SK-N-SH (cell line): ENCODE data around the gene GJB2. TPM values are rescaled to one million over a fixed set of nuclear protein-coding genes. Genes with fewer than 3 reads are reported as not detected.

ENCODE experiments used
- CTCF ChIA-PET: fragments of 300-600, 350-600 bp; formaldehyde crosslinking; extraction: SDS; loops from one replicate; lab custom pipeline; 2021; lab: Yijun Ruan, JAX
- POLR2A ChIA-PET: fragments of 350-600 bp; sonication (Branson Sonifier 250); formaldehyde crosslinking; extraction: SDS; loops from one replicate; lab custom pipeline; 2020; ENCODE audit warnings: antibody characterized with exemption, inconsistent platforms; lab: Yijun Ruan, JAX
- DNase-seq: peaks from one replicate; pipeline ENCODE4 v3.0.0; 2012
- H2AFZ ChIP-seq: fragments of 200-600 bp; sonication (generic); 2 replicates; pipeline ENCODE4 v1.8.1; 2016; ENCODE audit warnings: antibody characterized with exemption, mild to moderate bottlenecking, low read depth
- H3F3A ChIP-seq: fragments of 200-600 bp; sonication (generic); replicated peaks from 2 replicates; pipeline ENCODE3; 2016; ENCODE audit warnings: antibody characterized with exemption, mild to moderate bottlenecking; ENCODE audit not compliant: insufficient read depth
- H3K27ac ChIP-seq, 2 experiments: fragments of 200-500 bp in 1 of 2; fragments of 200-600 bp in 1 of 2; sonication (Bioruptor generic) in 1 of 2; sonication (generic), shearing (Covaris generic) in 1 of 2; 2 replicates each; pipeline versions ENCODE4 v1.5.1 to v1.6.1; 2014 to 2016; ENCODE audit warnings: low read depth in 2 of 2, inconsistent platforms in 1 of 2, low read length in 1 of 2, mild to moderate bottlenecking in 1 of 2, mixed read lengths in 1 of 2
- H3K27me3 ChIP-seq: fragments of 200-600 bp; sonication (generic), shearing (Covaris generic); 2 replicates; pipeline ENCODE4 v1.6.1; 2016; ENCODE audit warnings: mixed run types; ENCODE audit not compliant: insufficient read depth
- H3K36me3 ChIP-seq, 2 experiments: fragments of 200-500 bp in 1 of 2; fragments of 200-600 bp in 1 of 2; sonication (Bioruptor generic) in 1 of 2; sonication (generic) in 1 of 2; replicated peaks in 1 of 2; 2 replicates each; pipeline versions ENCODE3 to v1.5.1; 2014 to 2016; ENCODE audit warnings: low read length in 1 of 2, mild to moderate bottlenecking in 1 of 2; ENCODE audit not compliant: insufficient read depth in 2 of 2, control insufficient read depth in 1 of 2
- H3K4me1 ChIP-seq, 2 experiments: fragments of 200-500 bp in 1 of 2; fragments of 200-600 bp in 1 of 2; sonication (Bioruptor generic) in 1 of 2; sonication (generic), shearing (Covaris generic) in 1 of 2; 2 replicates each; pipeline versions ENCODE4 v1.5.1 to v1.6.1; 2014 to 2016; ENCODE audit warnings: low read depth in 1 of 2, low read length in 1 of 2, mixed run types in 1 of 2; ENCODE audit not compliant: insufficient read depth in 2 of 2, control insufficient read depth in 1 of 2
- H3K4me2 ChIP-seq: fragments of 200-600 bp; sonication (generic), shearing (Covaris generic); 2 replicates; pipeline ENCODE4 v1.6.1; 2017; ENCODE audit warnings: mixed run types
- H3K4me3 ChIP-seq, 2 experiments: fragments of 200-500 bp in 1 of 2; fragments of 200-600 bp in 1 of 2; sonication (Bioruptor generic) in 1 of 2; sonication (generic), shearing (Covaris generic) in 1 of 2; 2 replicates each; pipeline versions ENCODE4 v1.5.1 to v1.8.1; 2014 to 2016; ENCODE audit warnings: low read depth in 2 of 2, inconsistent platforms in 1 of 2, low read length in 1 of 2, mild to moderate bottlenecking in 1 of 2, mixed read lengths in 1 of 2, moderate library complexity in 1 of 2
- H3K79me2 ChIP-seq: fragments of 200-600 bp; sonication (generic); 2 replicates; pipeline ENCODE4 v1.8.1; 2017; ENCODE audit warnings: mild to moderate bottlenecking; ENCODE audit not compliant: insufficient read depth
- H3K9ac ChIP-seq: fragments of 200-600 bp; sonication (generic); 2 replicates; pipeline ENCODE4 v1.6.1; 2017; ENCODE audit warnings: mixed run types
- H3K9me2 ChIP-seq: fragments of 200-600 bp; sonication (generic); 2 replicates; pipeline ENCODE4 v1.6.1; 2017; ENCODE audit warnings: mixed run types
- H3K9me3 ChIP-seq: fragments of 200-600 bp; sonication (generic); 2 replicates; pipeline ENCODE4 v1.6.1; 2017; ENCODE audit warnings: mixed run types, mild to moderate bottlenecking, moderate library complexity
- H4K20me1 ChIP-seq: fragments of 200-600 bp; sonication (generic); 2 replicates; pipeline ENCODE4 v1.6.1; 2017; ENCODE audit warnings: mild to moderate bottlenecking, mixed run types; ENCODE audit not compliant: insufficient read depth
- ELF1 ChIP-seq: IDR thresholded peaks from 2 replicates; pipeline ENCODE4 v1.4.0; 2012
- EZH2phosphoT487 ChIP-seq: fragments of 200-600 bp; sonication (generic); IDR thresholded peaks from 2 replicates; pipeline ENCODE4 v1.6.1; 2017; ENCODE audit warnings: low read depth, mixed run types, mild to moderate bottlenecking, antibody characterized with exemption, moderate library complexity, borderline replicate concordance
- FOXJ3 ChIP-seq: sonication (generic); formaldehyde crosslinking; IDR thresholded peaks from 2 replicates; pipeline ENCODE4 v1.5.1; 2020; ENCODE audit warnings: mild to moderate bottlenecking, missing genetic modification reagents
- FOXM1 ChIP-seq: IDR thresholded peaks from 2 replicates; pipeline ENCODE4 v1.4.0; 2012; ENCODE audit warnings: low read depth, mild to moderate bottlenecking
- GATA2 ChIP-seq: sonication (generic); formaldehyde crosslinking; IDR thresholded peaks from 2 replicates; pipeline ENCODE4 v1.5.0; 2020; ENCODE audit warnings: mild to moderate bottlenecking, missing genetic modification reagents
- NFIC ChIP-seq: IDR thresholded peaks from 2 replicates; pipeline ENCODE4 v1.4.0; 2012; ENCODE audit warnings: borderline replicate concordance
- POLR2AphosphoS5 ChIP-seq: IDR thresholded peaks from 2 replicates; pipeline ENCODE4 v1.6.1; 2012; ENCODE audit warnings: low read depth, low read length
- RAD21 ChIP-seq: IDR thresholded peaks from 2 replicates; pipeline ENCODE4 v1.6.1; 2012; ENCODE audit warnings: mild to moderate bottlenecking, low read length
- RFX5 ChIP-seq: IDR thresholded peaks from 2 replicates; pipeline ENCODE4 v1.6.1; 2012; ENCODE audit warnings: mild to moderate bottlenecking, improper control_type of control experiment, low read length
- SIN3A ChIP-seq: IDR thresholded peaks from 2 replicates; pipeline ENCODE4 v1.6.1; 2012; ENCODE audit warnings: low read depth, mild to moderate bottlenecking, low read length, moderate library complexity, borderline replicate concordance
- TCF12 ChIP-seq: IDR thresholded peaks from 2 replicates; pipeline ENCODE4 v1.4.0; 2012
- TEAD4 ChIP-seq: IDR thresholded peaks from 2 replicates; pipeline ENCODE4 v1.4.0; 2012; ENCODE audit warnings: mild to moderate bottlenecking, borderline replicate concordance; ENCODE audit not compliant: insufficient read depth
- YY1 ChIP-seq: IDR thresholded peaks from 2 replicates; pipeline ENCODE4 v1.4.0; 2012; ENCODE audit warnings: low read depth, mild to moderate bottlenecking
- WGBS: methylation state at CpG from one replicate; pipeline ENCODE4 v1.1.6; 2017; ENCODE audit warnings: low lambda C conversion rate; 5-methylcytosine and 5-hydroxymethylcytosine counted together
- polyA plus RNA-seq, 3 experiments: library from polyadenylated mRNA; depleted of rRNA; stranded (reverse); fragments of >200 nt; gene quantifications; 2 replicates each; pipeline ENCODE4 v1.2.3, GENCODE V29; 2012
- TF ChIP-seq, protein P1 (sequence below): IDR thresholded peaks from 2 replicates; pipeline ENCODE4 v1.4.0; 2012; ENCODE audit warnings: low read depth, borderline replicate concordance
- TF ChIP-seq, protein P2 (sequence below): fragments of 150-350 bp; IDR thresholded peaks from 2 replicates; pipeline ENCODE4 v1.6.1; 2017; ENCODE audit warnings: antibody characterized with exemption, low read length, low read depth, borderline replicate concordance
- TF ChIP-seq, protein P3 (sequence below): IDR thresholded peaks from 2 replicates; pipeline ENCODE4 v1.6.1; 2012; ENCODE audit warnings: mild to moderate bottlenecking, low read depth, low read length, moderate library complexity
- TF ChIP-seq, protein P4 (sequence below): IDR thresholded peaks from 2 replicates; pipeline ENCODE4; 2012

The GJB2 gene
- polyA plus RNA-seq, 1 of the 3 experiments (the other 2 are of a cell fraction): not detected

DNA sequence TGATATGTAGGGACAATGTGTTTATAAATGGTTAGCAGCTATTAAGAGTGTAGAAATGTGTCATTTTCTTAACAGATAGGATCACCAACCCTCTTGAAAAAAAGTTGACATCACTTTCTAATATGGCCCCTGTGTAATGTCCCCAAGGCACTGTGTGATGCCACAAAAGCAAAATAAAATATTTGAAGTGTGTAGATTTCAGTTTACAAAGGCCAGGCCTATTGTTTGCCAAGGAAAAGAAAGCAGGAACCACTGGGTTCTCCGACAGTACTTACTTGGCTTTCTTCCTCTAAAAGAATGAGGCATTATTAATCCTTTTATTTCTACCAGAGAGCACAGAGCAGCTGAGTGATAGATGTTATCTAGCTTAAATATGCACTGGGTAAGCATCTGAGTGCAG is 21.4 kb downstream of the GJB2 start:
- DNase-seq: no peak
- 10% methylated on average over 1 of the region's 1 CpG for WGBS
- peaks cover 4% of the 10 kb centered on the region for H3F3A ChIP-seq
- H4K20me1 ChIP-seq: no peaks in the 10 kb centered on the region
- H3K4me2 ChIP-seq: no peak overlapping the region
- H3K4me3 ChIP-seq: no peak overlapping the region
- peaks cover 96% of the 10 kb centered on the region for H3K27me3 ChIP-seq
- no peaks in the 10 kb centered on the region for H3K9me2 ChIP-seq
- no peaks in the 10 kb centered on the region for H3K79me2 ChIP-seq
- no peak overlapping the region for H2AFZ ChIP-seq
- POLR2A ChIA-PET: no interaction called here
- H3K27ac ChIP-seq: no peak overlapping the region
- no peak overlapping the region for H3K9ac ChIP-seq
- TF ChIP-seq TCF12 (no peak), YY1 (no peak), TEAD4 (no peak), RAD21 (no peak), NFIC (no peak), POLR2AphosphoS5 (no peak)
- H3K4me1 ChIP-seq: peaks cover 0 to 10% of the 10 kb centered on the region in 2 experiments; a peak in 2 of 4 replicates
- no peaks in the 10 kb centered on the region for H3K36me3 ChIP-seq
- CTCF ChIA-PET: interaction anchor here (0.6 to 3.2 kb wide), 3 partner anchors 11 to 754 kb away, joined by 3 to 11 read pairs (median 6); no protein-coding TSS in a partner anchor
- H3K9me3 ChIP-seq: no peaks in the 10 kb centered on the region

DNA sequence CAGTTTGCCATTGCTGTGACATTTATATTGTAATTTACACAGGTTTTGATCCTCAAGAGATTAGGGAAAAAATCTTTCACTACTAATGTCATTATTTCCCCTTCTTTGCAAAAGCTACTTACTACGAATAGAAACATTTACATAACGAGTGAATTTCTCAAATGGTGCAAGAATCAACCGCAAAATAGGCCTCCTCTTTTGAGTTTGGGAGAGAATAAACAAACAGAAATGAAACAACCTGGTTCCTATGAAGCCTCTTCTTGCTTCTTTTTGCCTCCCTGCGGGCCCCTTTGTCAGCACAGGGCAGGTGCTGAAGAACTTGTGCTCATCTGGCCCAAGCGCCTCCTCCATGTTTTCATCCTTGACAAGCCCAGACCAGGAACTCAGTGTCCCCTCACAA is 21.8 kb downstream of the GJB2 start:
- H4K20me1 ChIP-seq: no peaks in the 10 kb centered on the region
- H3K79me2 ChIP-seq: no peaks in the 10 kb centered on the region
- H3K4me1 ChIP-seq: peaks cover 0 to 10% of the 10 kb centered on the region in 2 experiments; a peak in 2 of 4 replicates
- no peak overlapping the region for H3K4me3 ChIP-seq
- no peak overlapping the region for H2AFZ ChIP-seq
- H3K9me2 ChIP-seq: no peaks in the 10 kb centered on the region
- POLR2A ChIA-PET: no interaction called here
- no peak overlapping the region for H3K27ac ChIP-seq
- 24% methylated on average over 5 of the region's 5 CpGs for WGBS
- TF ChIP-seq FOXM1: no peak
- no peak for TF ChIP-seq EZH2phosphoT487
- TF ChIP-seq, protein P1, sequence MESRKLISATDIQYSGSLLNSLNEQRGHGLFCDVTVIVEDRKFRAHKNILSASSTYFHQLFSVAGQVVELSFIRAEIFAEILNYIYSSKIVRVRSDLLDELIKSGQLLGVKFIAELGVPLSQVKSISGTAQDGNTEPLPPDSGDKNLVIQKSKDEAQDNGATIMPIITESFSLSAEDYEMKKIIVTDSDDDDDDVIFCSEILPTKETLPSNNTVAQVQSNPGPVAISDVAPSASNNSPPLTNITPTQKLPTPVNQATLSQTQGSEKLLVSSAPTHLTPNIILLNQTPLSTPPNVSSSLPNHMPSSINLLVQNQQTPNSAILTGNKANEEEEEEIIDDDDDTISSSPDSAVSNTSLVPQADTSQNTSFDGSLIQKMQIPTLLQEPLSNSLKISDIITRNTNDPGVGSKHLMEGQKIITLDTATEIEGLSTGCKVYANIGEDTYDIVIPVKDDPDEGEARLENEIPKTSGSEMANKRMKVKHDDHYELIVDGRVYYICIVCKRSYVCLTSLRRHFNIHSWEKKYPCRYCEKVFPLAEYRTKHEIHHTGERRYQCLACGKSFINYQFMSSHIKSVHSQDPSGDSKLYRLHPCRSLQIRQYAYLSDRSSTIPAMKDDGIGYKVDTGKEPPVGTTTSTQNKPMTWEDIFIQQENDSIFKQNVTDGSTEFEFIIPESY: no peak
- TF ChIP-seq FOXJ3 (CRISPR knock-in tag): no peak
- TF ChIP-seq POLR2AphosphoS5: no peak
- TF ChIP-seq ELF1: no peak
- no peak for TF ChIP-seq GATA2 (CRISPR knock-in tag)
- no peak for TF ChIP-seq RAD21
- TF ChIP-seq RFX5: no peak
- TF ChIP-seq, protein P2, sequence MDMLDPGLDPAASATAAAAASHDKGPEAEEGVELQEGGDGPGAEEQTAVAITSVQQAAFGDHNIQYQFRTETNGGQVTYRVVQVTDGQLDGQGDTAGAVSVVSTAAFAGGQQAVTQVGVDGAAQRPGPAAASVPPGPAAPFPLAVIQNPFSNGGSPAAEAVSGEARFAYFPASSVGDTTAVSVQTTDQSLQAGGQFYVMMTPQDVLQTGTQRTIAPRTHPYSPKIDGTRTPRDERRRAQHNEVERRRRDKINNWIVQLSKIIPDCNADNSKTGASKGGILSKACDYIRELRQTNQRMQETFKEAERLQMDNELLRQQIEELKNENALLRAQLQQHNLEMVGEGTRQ: no peak
- TF ChIP-seq, protein P3, sequence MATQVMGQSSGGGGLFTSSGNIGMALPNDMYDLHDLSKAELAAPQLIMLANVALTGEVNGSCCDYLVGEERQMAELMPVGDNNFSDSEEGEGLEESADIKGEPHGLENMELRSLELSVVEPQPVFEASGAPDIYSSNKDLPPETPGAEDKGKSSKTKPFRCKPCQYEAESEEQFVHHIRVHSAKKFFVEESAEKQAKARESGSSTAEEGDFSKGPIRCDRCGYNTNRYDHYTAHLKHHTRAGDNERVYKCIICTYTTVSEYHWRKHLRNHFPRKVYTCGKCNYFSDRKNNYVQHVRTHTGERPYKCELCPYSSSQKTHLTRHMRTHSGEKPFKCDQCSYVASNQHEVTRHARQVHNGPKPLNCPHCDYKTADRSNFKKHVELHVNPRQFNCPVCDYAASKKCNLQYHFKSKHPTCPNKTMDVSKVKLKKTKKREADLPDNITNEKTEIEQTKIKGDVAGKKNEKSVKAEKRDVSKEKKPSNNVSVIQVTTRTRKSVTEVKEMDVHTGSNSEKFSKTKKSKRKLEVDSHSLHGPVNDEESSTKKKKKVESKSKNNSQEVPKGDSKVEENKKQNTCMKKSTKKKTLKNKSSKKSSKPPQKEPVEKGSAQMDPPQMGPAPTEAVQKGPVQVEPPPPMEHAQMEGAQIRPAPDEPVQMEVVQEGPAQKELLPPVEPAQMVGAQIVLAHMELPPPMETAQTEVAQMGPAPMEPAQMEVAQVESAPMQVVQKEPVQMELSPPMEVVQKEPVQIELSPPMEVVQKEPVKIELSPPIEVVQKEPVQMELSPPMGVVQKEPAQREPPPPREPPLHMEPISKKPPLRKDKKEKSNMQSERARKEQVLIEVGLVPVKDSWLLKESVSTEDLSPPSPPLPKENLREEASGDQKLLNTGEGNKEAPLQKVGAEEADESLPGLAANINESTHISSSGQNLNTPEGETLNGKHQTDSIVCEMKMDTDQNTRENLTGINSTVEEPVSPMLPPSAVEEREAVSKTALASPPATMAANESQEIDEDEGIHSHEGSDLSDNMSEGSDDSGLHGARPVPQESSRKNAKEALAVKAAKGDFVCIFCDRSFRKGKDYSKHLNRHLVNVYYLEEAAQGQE: no peak
- TF ChIP-seq SIN3A: no peak
- TF ChIP-seq, protein P4, sequence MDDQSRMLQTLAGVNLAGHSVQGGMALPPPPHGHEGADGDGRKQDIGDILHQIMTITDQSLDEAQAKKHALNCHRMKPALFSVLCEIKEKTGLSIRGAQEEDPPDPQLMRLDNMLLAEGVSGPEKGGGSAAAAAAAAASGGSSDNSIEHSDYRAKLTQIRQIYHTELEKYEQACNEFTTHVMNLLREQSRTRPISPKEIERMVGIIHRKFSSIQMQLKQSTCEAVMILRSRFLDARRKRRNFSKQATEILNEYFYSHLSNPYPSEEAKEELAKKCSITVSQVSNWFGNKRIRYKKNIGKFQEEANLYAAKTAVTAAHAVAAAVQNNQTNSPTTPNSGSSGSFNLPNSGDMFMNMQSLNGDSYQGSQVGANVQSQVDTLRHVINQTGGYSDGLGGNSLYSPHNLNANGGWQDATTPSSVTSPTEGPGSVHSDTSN: no peak
- no peaks in the 10 kb centered on the region for H3K36me3 ChIP-seq
- CTCF ChIA-PET: interaction anchor here (1.7 to 3.2 kb wide), 2 partner anchors 11 kb away, joined by 6 to 11 read pairs; no protein-coding TSS in a partner anchor
- H3K9me3 ChIP-seq: no peaks in the 10 kb centered on the region
- H3K4me2 ChIP-seq: no peak overlapping the region
- peaks cover 4% of the 10 kb centered on the region for H3F3A ChIP-seq
- H3K9ac ChIP-seq: no peak overlapping the region
- peaks cover 96% of the 10 kb centered on the region for H3K27me3 ChIP-seq
- DNase-seq: no peak
